ENCODE measurements around the gene ATP10D.

DNA sequence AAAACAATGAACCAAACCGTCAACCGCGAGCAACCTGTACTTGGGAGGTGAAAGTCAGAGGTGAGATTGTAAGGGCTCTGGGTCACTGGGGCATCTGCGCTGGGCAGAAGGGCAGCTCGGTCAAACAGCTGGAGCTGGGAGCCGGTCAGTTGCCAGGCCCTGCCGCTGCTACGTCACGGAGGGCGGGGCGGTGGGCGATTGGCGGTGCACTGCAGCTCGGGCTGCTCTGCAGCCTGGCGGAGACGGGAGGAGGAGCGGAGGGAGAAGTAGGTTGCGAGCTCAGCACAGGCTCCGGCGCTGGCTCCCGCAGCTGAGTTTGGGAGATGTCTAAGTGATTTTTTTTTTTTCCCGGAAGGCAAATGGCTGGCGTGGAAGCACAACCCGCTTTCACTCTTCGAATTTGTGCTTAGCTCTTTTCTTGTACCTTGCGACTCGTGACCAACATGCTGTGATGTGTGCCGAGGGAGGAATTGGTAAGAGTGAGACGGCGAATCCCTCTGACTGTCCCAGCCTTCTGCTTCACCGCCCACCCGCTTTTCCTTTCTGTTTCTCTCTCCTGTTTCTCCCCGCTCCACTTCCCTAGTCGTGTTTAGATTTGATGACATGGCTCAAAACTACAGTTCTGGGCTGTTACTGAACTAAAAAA lies at the start of gene ATP10D:
- peak in 3 of 6 experiments; percentile 36 to 47 (median 40) for TF ChIP-seq CTCF (IDR thresholded peaks at IDR 0.05)
- peak; percentile 84 to 97 for TF ChIP-seq POLR2A (IDR thresholded peaks at IDR 0.05)
